ENCODE results near the gene DCAF10.

GRCh38 chr9:37787059-37787458, 13.5 kb upstream of the DCAF10 start:
- TF ChIP-seq, protein P1, sequence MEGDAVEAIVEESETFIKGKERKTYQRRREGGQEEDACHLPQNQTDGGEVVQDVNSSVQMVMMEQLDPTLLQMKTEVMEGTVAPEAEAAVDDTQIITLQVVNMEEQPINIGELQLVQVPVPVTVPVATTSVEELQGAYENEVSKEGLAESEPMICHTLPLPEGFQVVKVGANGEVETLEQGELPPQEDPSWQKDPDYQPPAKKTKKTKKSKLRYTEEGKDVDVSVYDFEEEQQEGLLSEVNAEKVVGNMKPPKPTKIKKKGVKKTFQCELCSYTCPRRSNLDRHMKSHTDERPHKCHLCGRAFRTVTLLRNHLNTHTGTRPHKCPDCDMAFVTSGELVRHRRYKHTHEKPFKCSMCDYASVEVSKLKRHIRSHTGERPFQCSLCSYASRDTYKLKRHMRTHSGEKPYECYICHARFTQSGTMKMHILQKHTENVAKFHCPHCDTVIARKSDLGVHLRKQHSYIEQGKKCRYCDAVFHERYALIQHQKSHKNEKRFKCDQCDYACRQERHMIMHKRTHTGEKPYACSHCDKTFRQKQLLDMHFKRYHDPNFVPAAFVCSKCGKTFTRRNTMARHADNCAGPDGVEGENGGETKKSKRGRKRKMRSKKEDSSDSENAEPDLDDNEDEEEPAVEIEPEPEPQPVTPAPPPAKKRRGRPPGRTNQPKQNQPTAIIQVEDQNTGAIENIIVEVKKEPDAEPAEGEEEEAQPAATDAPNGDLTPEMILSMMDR (conservative IDR thresholded peaks at IDR 0.05; ENCODE audit: low read length) = no peak
- no peak for TF ChIP-seq EZH2phosphoT487 (IDR thresholded peaks at IDR 0.05; ENCODE audit: borderline replicate concordance, low read depth, low read length)

Measured in OCI-LY7 (cell line).